ENCODE measurements around the gene TBC1D22B.
"Not testable (repeated sequence)": the region's sequence is repeated elsewhere in the genome, so short reads cannot be mapped to it uniquely, and the experiment has no call there.

Gene TBC1D22B

DNA sequence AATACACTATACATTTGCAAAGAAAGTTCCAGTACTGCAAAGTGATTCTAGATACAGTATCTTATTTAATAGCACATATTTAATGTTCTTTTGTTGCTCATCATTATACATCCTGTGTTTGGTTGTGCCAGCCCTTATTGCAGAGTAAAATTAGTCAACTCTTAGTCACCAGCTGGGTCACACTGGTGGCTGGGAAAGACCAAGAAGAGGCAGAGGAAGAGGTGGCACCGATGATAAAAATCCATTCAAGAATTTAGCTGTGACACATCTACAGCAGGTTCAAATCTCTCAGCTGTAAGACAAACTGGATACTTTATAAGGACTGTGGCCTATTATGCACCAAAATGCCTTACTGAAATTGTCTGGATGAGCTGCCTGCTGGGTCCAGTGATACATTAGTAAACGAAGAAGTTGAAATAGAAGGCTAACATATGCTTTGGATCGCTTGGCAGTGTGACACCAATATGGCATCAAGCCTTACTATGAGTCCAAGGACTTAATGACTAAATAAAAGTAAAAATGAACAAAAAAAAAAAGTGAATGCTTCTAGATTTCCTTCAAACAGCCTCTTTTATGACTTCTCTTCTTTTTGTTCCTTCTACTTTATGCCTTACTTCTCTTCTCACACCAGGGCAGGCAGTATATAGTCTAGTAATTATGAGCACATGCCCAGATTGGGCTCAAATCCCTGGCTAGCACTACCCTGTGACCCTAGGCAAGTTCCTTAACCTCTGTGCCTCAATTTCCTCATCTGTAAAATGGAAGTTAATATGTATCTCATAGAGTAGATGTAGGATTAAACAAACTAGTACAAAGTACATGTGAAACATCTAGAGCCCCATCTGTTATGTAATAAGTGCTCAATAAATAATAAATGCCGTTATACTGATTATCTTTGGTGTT lies 66.8 kb downstream of the TBC1D22B start:
- no peak for DNase-seq

DNA sequence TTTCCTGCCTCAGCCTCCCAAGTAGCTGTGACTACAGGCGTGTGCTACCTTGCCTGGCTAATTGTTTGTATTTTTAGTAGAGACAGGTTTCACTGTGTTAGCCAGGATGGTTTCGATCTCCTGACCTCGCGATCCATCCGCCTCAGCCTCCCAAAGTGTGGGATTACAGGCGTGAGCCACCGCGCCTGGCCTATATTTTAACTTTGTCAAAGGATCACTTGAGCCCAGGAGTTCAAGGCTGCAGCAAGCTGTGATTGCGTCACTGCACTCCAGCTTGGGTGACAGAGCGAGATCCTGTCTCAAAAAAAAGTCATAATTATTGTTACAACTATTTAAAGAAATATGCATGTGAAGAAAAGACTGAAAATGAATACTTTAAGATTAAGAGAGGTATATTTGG lies 72.8 kb downstream of the TBC1D22B start:
- DNase-seq, result not testable (repeated sequence)

DNA sequence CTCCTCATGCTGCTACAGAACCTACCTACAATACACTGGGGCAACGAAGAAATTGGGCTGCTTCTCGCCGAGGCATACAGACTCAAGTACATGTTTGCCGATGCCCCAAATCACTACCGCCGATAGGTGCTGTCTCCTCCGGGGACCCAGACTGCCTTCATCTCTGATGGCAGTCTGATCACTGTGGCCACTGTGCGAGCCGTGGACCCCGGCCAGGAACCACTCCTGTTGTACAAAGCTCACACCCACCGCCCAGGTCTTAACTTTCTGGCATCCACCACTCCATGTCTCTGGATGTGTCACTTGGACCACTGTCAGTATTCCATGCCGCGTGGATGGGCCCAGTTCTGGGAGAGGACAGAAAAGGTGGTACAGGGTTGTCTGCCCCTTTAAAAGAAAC lies 73.5 kb downstream of the TBC1D22B start:
- DNase-seq, result no peak

DNA sequence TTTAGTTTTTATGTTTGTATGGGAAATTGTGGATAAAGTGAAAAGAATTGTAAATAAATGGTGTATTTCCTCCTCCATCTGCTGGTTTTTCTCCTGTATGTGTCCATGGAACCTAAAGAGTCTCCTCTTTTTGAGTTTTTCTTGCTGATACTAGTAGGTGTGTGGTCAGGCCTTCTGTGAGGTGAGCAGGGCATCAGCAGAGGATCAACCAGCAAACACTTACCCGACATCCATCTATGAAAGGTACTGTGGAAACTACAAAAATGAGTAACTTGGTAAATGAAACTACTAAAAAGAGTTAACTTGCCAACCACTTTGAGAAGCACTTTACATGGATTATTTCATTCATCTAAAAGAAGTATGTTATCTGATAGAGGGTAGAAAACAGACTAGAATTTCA lies 75.3 kb downstream of the TBC1D22B start:
- DNase-seq, result no peak

DNA sequence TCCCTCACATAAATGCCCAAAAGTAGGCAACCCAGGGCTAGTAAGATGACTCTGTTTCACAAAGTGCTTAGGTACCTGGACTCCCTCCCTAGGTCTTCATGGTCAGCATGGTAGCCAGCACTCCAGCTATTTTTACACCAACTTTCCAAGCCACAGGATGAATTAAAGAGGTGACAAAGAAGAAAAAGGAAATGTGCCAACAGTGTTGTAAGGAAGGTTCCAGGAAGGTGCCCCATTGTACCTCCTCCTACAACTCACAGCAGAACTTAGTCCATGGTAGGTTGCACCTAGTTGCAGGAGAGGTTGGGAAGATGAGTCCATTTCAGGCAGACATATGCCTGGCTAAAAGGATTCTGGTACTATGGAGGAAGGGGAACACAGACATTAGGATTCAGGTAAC lies 76.5 kb downstream of the TBC1D22B start:
- DNase-seq, result no peak

DNA sequence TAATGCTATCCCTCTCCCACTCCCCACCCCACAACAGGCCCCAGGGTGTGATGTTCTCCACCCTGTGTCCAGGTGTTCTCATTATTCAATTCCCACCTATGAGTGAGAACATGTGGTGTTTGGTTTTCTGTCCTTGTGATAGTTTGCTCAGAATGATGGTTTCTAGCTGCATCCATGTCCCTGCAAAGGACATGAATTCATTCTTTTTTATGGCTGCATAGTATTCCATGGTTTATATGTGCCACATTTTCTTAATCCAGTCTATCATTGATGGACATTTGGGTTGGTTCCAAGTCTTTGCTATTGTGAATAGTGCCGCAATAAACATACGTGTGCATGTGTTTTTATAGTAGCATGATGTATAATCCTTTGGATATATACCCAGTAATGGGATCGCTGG lies 80.7 kb downstream of the TBC1D22B start:
- DNase-seq, result not testable (repeated sequence)

DNA sequence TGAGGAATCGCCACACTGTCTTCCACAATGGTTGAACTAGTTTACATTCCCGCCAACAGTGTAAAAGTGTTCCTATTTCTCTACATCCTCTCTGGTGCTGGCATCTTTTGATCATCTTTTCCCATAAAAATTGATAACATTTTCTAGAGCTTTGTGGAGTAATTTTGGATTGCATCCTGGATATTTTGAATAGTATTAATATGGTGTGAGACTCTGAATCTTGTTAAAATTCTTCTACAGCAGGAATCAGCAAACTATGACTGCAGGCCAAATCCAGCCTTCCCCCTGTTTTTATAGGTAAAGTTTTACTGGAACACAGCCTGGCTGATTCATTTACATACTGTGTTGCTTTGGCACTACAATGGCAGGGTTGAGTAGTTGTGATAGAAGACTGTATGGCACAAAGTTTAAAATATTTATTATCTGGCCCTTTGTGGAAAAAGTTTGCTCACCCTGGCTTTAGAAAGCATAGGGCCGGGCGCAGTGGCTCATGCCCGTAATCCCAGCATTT lies 81.2 kb downstream of the TBC1D22B start:
- no peak for DNase-seq

DNA sequence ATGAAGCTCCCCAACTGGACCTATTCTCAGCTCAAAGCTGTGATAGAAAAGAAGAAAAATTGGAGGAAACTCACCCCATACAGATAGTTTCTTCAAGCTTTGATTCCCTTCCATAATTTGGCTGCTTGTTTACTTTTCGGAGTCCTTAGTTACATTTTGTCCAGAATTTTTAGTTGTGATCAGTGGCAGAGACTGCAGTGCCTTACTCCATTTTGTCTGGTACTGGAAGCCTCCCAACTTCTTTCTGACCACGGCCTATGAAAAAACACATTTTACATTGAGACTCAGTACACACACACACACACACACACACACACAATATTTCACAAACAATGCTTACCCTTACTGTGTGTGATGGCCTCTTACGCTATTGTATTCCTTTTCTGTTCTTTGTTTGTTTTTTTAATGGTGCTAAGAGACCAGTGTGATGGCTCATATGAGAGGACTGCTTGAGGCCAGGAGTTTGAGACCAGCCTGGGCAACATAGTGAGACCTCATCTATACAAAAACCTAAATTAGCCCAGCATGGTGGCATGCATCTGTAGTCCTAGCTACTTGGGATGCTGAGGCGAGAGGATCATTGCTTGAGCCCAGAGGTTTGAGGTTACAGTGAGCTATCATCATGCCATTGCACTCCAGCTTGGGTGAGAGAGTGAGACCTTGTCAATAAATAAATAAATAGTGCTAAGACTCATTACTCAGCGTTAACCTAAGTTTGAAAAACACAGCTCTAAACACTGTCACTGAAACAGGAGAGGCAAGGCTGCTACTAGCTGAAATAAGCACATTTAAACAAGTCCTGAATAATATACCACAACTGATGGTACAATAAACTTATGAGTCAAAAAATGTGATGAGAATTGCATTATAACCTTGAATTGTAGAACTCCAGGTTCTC lies 82.4 kb downstream of the TBC1D22B start:
- no peak for DNase-seq

DNA sequence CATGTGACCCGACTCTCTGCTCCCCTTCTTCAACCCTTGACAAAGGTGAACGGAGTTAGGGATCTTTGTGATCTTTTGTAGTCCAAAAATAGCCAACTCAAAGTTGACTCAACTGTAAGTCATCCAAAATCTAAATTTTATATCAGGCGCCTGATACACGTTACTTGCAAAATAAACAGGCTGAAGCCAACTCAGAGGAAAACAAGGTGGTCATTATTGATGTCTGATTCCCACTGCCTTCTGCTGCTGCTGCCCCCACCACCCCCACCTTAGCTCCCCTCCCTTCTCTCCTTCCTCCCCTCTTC lies 83.0 kb downstream of the TBC1D22B start:
- DNase-seq, result no peak

DNA sequence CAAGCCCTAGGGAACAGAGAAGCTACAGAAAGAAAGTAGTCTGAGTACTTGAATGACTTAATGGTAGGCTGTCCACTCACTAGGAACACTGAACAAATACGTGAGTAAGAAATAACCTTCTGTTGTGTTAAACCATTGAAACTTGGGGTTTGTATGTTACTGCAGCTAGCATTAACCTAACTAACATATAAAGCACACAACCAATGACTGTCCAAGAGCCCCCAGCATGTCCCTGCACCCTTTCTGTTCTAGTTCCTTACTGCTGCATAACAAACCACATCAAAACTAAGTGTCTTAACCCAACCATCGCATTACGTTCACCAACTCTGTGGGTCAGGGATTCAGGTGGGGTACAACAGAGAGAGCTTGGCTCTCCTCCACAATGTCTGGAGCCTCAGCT lies 85.7 kb downstream of the TBC1D22B start:
- DNase-seq, result no peak

DNA sequence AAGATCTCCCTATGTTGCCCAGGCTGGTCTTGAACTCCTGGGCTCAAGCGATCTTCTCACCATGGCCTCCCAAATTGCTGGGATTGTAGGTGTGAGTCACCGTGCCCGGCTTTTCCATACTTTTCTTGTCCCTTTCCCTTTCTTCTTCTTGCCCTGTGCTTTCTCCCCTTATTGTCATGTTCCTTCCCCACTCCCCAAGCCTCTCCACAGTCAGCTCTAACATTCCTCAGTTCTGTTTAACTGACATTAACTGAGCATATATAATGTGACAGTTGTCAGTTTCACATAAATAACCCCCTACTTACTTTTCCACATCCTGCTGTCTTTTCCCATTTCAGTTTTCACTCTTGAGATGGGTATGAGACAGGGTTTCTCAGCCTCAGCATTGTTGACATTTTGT lies 86.7 kb downstream of the TBC1D22B start:
- DNase-seq, result no peak

DNA sequence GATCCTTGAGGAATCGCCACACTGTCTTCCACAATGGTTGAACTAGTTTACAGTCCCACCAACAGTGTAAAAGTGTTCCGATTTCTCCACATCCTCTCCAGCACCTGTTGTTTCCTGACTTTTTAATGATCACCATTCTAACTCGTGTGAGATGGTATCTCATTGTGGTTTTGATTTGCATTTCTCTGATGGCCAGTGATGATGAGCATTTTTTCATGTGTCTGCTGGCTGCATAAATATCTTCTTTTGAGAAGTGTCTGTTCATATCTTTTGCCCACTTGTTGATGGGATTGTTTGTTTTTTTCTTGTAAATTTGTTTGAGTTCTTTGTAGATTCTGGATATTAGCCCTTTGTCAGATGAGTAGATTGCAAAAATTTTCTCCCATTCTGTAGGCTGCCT lies 88.2 kb downstream of the TBC1D22B start:
- DNase-seq, result not testable (repeated sequence)

DNA sequence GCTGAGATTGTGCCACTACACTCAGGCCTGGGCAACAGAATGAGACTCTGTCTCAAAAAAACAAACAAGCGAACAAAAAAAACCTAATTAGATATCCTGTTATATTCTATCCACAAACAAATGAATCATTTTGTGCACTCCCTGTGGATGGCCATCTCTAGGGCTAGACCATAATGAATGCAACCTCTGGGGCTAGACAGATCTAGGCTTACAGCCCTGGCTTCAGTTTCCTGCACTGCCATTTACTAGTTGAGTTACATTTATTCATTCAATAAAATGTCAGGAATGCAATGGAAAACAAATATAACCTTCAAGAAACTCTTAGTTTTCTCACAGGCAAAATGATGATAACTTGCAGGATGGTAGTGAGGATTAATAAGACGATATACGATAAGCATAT lies 89.6 kb downstream of the TBC1D22B start:
- no peak for DNase-seq

DNA sequence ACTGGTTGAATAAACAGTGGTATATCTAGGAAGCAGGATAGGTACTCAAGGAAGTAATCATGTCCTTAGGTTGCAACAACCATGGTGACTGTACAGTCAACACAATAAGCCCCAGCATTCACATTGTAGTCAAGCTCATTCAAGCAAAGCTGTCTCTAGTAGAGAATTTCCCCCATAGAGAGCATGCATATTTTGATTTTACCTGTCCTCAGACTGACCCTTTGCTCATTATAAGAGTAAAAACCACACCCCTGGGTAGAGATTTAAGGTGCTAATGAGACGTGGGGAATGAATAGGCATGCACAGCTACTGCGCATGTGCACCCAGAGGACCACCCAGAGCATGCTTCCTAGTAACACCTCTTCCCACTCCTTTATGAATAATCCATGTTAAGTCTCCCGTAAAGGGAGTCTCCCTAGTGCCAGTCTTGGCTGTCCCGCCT lies 90.1 kb downstream of the TBC1D22B start:
- DNase-seq, result peak in 2 of 3 experiments; percentile 35 to 54

DNA sequence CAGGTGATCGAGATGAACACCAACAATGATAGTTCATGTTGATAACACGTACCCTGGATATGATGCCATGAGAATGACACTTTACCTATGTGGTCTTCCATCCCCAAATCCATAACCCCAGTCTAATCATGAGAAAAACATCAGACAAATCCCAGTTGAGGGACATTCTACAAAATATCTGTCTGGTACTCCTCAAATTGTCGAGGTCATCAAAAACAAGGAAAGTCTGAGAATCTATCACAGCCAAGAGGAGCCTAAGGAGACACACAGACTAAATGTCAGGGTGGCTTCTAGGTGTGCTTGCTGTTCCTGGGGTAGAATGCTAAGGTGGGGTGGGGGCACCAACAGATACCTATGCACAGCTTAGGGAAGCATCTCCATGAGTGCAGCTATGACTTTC lies 93.5 kb downstream of the TBC1D22B start:
- no peak for DNase-seq

DNA sequence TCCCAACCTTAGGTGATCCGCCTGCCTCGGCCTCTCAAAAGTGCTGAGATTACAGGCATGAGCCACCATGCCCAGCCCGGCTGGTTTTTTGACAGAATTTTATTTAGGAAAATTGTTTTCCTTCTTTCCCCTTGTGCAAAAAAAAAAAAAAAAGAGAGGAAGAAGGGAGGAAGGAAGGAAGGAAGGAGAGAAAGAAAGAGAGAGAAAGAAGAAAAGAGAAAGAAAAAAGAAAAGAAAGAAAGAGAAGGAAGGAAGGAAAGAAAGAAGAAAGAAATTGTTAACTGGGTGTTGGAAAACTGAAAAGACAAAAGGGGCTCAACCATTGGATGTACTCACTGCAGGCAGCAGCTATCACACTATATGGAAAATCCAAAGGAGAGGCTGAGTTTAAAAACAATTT lies 94.8 kb downstream of the TBC1D22B start:
- no peak for DNase-seq

DNA sequence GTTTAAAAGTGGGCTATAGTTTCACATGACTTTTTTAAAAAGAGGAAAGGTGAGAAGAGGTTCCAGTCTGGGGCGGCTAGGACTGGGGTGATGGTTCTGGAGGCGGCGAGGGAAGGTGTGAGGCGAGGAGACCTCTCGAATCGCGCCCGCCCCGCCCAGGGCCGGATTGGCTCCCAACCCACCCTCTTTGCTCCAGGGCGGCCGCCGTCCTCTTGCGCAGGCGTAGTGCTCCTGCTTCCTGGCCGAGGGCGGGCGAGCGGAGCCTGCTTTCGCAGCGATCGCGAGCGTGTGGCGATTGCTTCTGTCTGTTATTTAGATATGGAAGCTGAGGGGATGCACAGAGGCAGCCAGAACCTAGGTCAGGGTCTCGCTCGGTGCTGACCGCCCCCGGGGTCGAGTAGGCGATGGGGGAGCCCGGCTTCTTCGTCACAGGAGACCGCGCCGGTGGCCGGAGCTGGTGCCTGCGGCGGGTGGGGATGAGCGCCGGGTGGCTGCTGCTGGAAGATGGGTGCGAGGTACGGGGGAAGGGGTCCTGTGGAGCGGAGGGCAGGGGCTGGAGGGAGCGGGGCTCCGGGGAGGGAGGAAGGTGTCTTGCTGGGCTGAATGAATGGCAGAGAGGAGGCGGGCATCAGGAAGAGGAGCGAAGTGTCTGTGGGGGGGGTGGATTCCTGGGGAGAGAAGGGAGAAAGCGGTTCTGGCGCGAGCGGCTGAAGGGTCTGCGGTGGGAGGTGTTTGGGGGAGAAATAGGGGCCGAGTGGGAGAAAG lies 96.4 kb downstream of the TBC1D22B start, which contains the start of gene RNF8:
RNF8 (plus strand) TSS at position 223 of the 765 bp plus-strand sequence; CDS start at position 405, 182 bp downstream.
- DNase-seq, result peak; percentile 87 to 93 (median 90)

DNA sequence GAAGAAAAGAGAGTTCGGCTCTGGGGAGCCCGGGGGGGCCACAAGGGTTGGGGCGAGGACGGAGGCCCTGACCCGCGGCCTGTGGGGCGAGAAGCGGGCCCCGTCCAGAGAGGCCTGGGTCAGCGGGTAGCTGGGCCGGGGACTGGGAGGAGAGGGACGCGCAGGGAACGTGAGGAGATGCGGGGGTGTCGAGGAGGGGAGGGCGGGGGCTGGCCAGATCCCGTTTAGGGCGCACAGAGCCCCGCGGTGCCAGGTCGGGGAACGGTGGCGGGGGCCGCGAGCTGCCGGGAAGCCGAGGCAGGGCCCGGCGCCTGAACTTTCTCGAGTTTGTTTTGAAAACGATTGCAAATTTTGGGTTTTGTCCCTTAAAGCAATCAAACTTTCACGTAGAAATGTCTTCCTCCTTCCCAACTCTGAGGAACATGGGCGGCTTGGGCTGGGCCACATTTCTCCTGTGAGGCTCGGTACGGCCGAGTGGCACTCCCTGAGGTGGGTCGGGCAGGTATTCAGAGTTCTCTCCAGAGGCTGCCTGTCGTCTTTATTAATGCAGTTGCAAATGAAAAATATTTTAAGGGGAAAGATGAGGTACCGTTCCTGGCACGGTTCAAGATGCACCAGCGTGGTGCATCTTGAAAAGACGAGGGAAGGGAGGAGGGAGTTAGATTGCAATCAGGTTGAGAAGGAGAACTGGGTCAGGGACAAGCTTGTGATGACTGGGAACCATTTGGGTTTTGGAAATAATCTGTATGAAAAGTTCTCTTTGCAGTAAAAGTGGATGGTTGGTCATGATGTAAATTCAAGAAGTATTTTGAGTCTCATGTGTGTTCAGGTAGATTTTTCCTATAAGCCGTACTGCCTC lies 97.2 kb downstream of the TBC1D22B start:
- DNase-seq, result peak in 2 of 3 experiments; percentile 53 to 55

DNA sequence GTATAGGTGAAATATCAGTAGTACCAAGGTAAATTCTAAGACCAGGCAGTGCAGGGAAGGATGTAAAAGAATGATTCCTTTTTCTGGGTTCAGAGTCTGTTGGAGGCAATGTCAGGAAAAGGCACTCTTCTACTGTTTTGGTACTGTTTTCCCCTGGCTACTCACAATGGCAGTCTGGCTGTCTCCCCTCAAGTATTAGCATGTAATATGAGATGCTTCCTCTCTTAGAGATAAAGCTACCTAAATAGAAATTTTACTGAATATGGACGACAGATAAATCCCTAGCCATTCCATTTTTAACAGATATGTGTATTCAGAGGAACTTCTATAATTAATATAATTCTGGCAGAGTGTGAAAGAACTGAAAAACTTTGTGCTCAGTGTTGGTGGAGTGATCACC lies 99.7 kb downstream of the TBC1D22B start:
- DNase-seq, result no peak

DNA sequence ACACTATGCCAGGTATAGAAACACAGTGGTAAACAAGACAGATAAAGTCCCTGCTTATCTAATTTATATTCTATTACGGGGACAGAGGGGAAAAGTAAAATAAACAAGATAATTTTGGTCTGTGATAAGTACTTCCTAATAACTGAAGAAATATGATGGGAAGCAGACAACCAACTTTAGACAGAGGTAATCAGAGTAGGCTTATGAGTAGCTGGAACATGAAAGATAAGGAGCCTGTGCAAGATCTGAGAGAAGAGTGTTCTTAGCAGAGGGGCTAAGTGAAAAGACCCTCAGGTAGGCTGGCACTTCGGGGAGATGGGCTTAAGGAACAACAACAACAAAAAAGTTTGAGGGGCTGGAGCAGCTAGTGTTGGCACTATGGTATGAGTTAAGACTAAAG lies 100.3 kb downstream of the TBC1D22B start:
- DNase-seq, result no peak

DNA sequence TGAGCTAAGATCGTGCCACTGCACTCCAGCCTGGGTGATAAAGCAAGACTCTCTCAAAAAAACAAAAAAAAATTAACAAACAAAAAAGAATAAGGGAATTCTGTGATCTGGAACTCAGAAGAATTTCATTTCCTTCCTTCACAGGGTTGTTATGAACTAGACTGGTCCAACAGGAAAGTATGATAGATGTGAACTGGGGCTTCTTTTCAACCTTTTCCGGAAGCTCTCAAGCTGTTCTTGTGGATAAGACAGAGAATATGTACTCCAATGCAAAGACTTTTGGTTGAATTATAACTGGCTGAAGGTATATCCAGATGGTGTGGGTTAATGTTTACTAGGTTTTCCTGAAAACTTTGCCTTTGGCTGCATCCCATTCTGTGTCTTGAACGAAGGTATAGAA lies 101.5 kb downstream of the TBC1D22B start:
- DNase-seq, result no peak

All from NCI-H1417 (cell line).